ENCODE measurements around the gene KRT84.

- TF ChIP-seq EZH2 (IDR thresholded peaks at IDR 0.05; ENCODE audit: low read depth) (no peak), CTCF (conservative IDR thresholded peaks at IDR 0.05) (no peak)
These were observed 2.6 kb downstream of the KRT84 start for GRCh38 chr12:52382854-52383253.
